ENCODE measurements around the gene NDST3.

DNA sequence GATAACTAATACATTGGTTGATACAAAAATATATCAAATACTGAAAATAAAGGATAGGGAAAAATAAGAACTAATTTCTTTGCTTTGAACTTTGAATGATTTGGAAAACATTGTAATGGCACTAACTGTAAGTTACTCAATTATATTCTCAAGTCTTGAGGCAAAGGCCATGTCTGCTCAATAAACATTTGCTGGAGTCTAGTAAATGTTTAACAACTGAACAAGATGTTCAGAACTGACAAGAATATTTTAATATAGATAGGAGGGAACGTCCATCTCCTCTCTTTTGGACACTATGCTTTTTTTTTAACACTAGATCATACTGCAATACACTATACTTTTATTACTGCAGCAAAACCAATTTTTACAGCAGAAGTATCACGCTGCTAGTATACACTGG is 242.3 kb downstream of the NDST3 start:
- no peak for TF ChIP-seq GATA2 (IDR thresholded peaks at IDR 0.05; ENCODE audit: low read depth, low read length)
- no peak for TF ChIP-seq GATA3 (IDR thresholded peaks at IDR 0.05; ENCODE audit: low read depth, low read length)
